HepG2 (cell line): ENCODE measurements around the gene DDX50. TPM values are rescaled to one million over a fixed set of nuclear protein-coding genes. Genes with fewer than 3 reads are reported as not detected.

ENCODE experiments used
- ATAC-seq: fragments of 200-7000 bp; cut with Tn5 transposase; 3 replicates; pipeline ENCODE4 v1.9.1; 2020; ENCODE audit warnings: mild to moderate bottlenecking, moderate library complexity
- BruUV-seq: library from RNA; stranded (reverse); fragments of 400-500 nt; replicated peaks from 2 replicates; lab custom pipeline; 2021; lab: Mats Ljungman, UMichigan
- CTCF ChIA-PET: fragments of 300-600 bp; formaldehyde crosslinking; extraction: SDS; loops from one replicate; lab custom pipeline; 2021; ENCODE audit warnings: low total read pairs, inconsistent platforms, low intra/inter-chr PET ratio; lab: Yijun Ruan, JAX
- POLR2A ChIA-PET: fragments of 350-600 bp; sonication (Branson Sonifier 250); formaldehyde crosslinking; loops from one replicate; lab custom pipeline; 2020; ENCODE audit warnings: antibody characterized with exemption, inconsistent platforms; lab: Yijun Ruan, JAX
- DNase-seq: peaks from one replicate; pipeline ENCODE4 v3.0.0-alpha.2; 2015; ENCODE audit warnings: low spot score
- FAIRE-seq: peaks from 3 replicates; lab custom pipeline; 2011; peaks lifted over from hg19 to GRCh38; lab: Jason Lieb, UNC
- H2AFZ ChIP-seq: one replicate; pipeline ENCODE4 v1.6.1; 2011; ENCODE audit warnings: low read length, inconsistent platforms
- H3K27ac ChIP-seq: fragments of 300-600 bp; 3 replicates; pipeline ENCODE4 v1.8.0; 2011; ENCODE audit warnings: mixed run types, mild to moderate bottlenecking, mixed read lengths, low read length, inconsistent platforms; ENCODE audit not compliant: insufficient read depth; ENCODE audit errors: extremely low read length
- H3K27me3 ChIP-seq, 2 experiments: fragments of 200-600 bp in 1 of 2; 2 replicates in 1 of 2; 3 replicates in 1 of 2; pipeline versions ENCODE4 v1.6.0 to v1.8.0; 2011; ENCODE audit warnings: low read length in 2 of 2, mild to moderate bottlenecking in 2 of 2, moderate library complexity in 2 of 2, inconsistent platforms in 1 of 2; ENCODE audit not compliant: insufficient read depth in 2 of 2, control insufficient read depth in 1 of 2
- H3K36me3 ChIP-seq, 2 experiments: fragments of 200-600 bp in 1 of 2; replicated peaks in 1 of 2; 2 replicates in 1 of 2; 3 replicates in 1 of 2; pipeline versions ENCODE4 v1.5.1 to v1.8.0; 2011; ENCODE audit warnings: low read length in 2 of 2, inconsistent platforms in 1 of 2; ENCODE audit not compliant: insufficient read depth in 2 of 2, control insufficient read depth in 1 of 2
- H3K4me1 ChIP-seq: 2 replicates; pipeline ENCODE4 v1.5.1; 2012; ENCODE audit warnings: low read length, inconsistent platforms; ENCODE audit not compliant: insufficient read depth
- H3K4me2 ChIP-seq: 2 replicates; pipeline ENCODE4 v1.6.0; 2011; ENCODE audit warnings: low read depth, low read length, inconsistent platforms
- H3K4me3 ChIP-seq, 3 experiments: fragments of 200-600 bp in 1 of 3; sonication (generic), shearing (Covaris generic) in 1 of 3; replicated peaks in 1 of 3; 2 replicates each; pipeline ENCODE4 v1.5.1; 2011 to 2016; ENCODE audit warnings: low read length in 3 of 3, inconsistent platforms in 2 of 3, low read depth in 2 of 3, mild to moderate bottlenecking in 2 of 3, control low read depth in 1 of 3, mixed read lengths in 1 of 3; ENCODE audit not compliant: insufficient read depth in 1 of 3
- H3K79me2 ChIP-seq: one replicate; pipeline ENCODE4 v1.6.1; 2011; ENCODE audit warnings: low read length, inconsistent platforms; ENCODE audit not compliant: insufficient read depth
- H3K9ac ChIP-seq: 2 replicates; pipeline ENCODE4 v1.6.0; 2011; ENCODE audit warnings: mild to moderate bottlenecking, low read depth, low read length, inconsistent platforms; ENCODE audit not compliant: insufficient read depth
- H3K9me3 ChIP-seq: 2 replicates; pipeline ENCODE4 v1.5.1; 2012; ENCODE audit warnings: mild to moderate bottlenecking, low read length
- H4K20me1 ChIP-seq: 2 replicates; pipeline ENCODE4 v1.6.0; 2011; ENCODE audit warnings: inconsistent platforms, mild to moderate bottlenecking, low read length, moderate library complexity; ENCODE audit not compliant: insufficient read depth
- ATF7-NPFF ChIP-seq: sonication (generic); formaldehyde crosslinking; IDR thresholded peaks from 2 replicates; pipeline ENCODE4 v1.8.1; 2023; ENCODE audit warnings: mild to moderate bottlenecking, low read depth, missing genetic modification reagents, moderate library complexity
- KAT2B ChIP-seq: fragments of 150-350 bp; IDR thresholded peaks from 2 replicates; pipeline ENCODE4 v1.6.1; 2014; ENCODE audit warnings: low read depth, low read length, borderline replicate concordance
- KLF11 ChIP-seq: IDR thresholded peaks from 2 replicates; pipeline ENCODE4 v1.6.1; 2016; ENCODE audit warnings: missing compliant biosample characterization
- PATZ1 ChIP-seq: sonication (generic); formaldehyde crosslinking; IDR thresholded peaks from 2 replicates; pipeline ENCODE4 v1.4.0; 2020; ENCODE audit warnings: missing genetic modification reagents
- PITX1 ChIP-seq: sonication (generic); formaldehyde crosslinking; IDR thresholded peaks from 2 replicates; pipeline ENCODE4 v1.5.1; 2020; ENCODE audit warnings: mild to moderate bottlenecking, missing genetic modification reagents
- TEAD3 ChIP-seq: optimal IDR thresholded peaks from 2 replicates; pipeline ENCODE3; 2016; ENCODE audit warnings: borderline replicate concordance
- YEATS4 ChIP-seq: sonication (generic); formaldehyde crosslinking; IDR thresholded peaks from 2 replicates; pipeline ENCODE4 v1.4.0; 2020; ENCODE audit warnings: missing genetic modification reagents, borderline replicate concordance
- ZFP37 ChIP-seq: sonication (generic); formaldehyde crosslinking; IDR thresholded peaks from 2 replicates; pipeline ENCODE4 v1.4.0; 2020; ENCODE audit warnings: missing genetic modification reagents, borderline replicate concordance
- ZFX ChIP-seq: sonication (generic); formaldehyde crosslinking; IDR thresholded peaks from 2 replicates; pipeline ENCODE4 v1.4.0; 2020; ENCODE audit warnings: mild to moderate bottlenecking, low read depth, missing genetic modification reagents, moderate library complexity
- ZMYM4 ChIP-seq: sonication (generic); formaldehyde crosslinking; IDR thresholded peaks from 2 replicates; pipeline ENCODE4 v1.8.1; 2023; ENCODE audit warnings: mild to moderate bottlenecking, missing genetic modification reagents
- ZNF253 ChIP-seq: sonication (generic); formaldehyde crosslinking; IDR thresholded peaks from 2 replicates; pipeline ENCODE4 v1.8.0; 2022; ENCODE audit warnings: mild to moderate bottlenecking, missing genetic modification reagents, borderline replicate concordance
- ZNF260 ChIP-seq: sonication (generic); formaldehyde crosslinking; IDR thresholded peaks from 2 replicates; pipeline ENCODE4 v1.4.0; 2020; ENCODE audit warnings: missing genetic modification reagents, low read depth, mild to moderate bottlenecking, borderline replicate concordance
- ZNF431 ChIP-seq: sonication (generic); formaldehyde crosslinking; IDR thresholded peaks from 2 replicates; pipeline ENCODE4 v1.9.0; 2022; ENCODE audit warnings: missing genetic modification reagents, low read depth, mild to moderate bottlenecking, borderline replicate concordance
- ZNF564 ChIP-seq: sonication (generic); formaldehyde crosslinking; IDR thresholded peaks from 2 replicates; pipeline ENCODE4 v1.8.1; 2023; ENCODE audit warnings: mild to moderate bottlenecking, missing genetic modification reagents
- ZNF567 ChIP-seq: sonication (generic); formaldehyde crosslinking; IDR thresholded peaks from 2 replicates; pipeline ENCODE4 v1.8.1; 2023; ENCODE audit warnings: mild to moderate bottlenecking, missing genetic modification reagents, borderline replicate concordance
- ZSCAN29 ChIP-seq: sonication (generic); formaldehyde crosslinking; conservative IDR thresholded peaks from 2 replicates; pipeline ENCODE4 v1.4.0; 2020; ENCODE audit warnings: mild to moderate bottlenecking, missing genetic modification reagents
- WGBS: methylation state at CpG from one replicate; pipeline ENCODE4 v1.1.6; 2017; ENCODE audit warnings: low lambda C conversion rate; 5-methylcytosine and 5-hydroxymethylcytosine counted together
- in situ Hi-C: cut with HindIII; loops from 2 replicates; pipeline ENCODE4 v1.10.0; 2017; ENCODE audit warnings: low pct_unique_long_range_greater_than_20kb; ENCODE audit not compliant: extremely low pct_ligation_motif_present
- intact Hi-C: fragments of 100-400 bp; cut with micrococcal nuclease; formaldehyde crosslinking; loops from one replicate; pipeline ENCODE4 v1.10.0; 2022; ENCODE audit not compliant: unreplicated experiment
- polyA plus RNA-seq, 8 experiments: library from polyadenylated mRNA; depleted of rRNA in 3 of 8; stranded (reverse) in 7 of 8; unstranded in 1 of 8; fragments of >200 nt; fragmentation: Illumina TruSeq in 4 of 8; extraction: Trizol in 4 of 8; gene quantifications; 2 replicates each; pipeline versions ENCODE4 v1.2.1 to v1.2.3, GENCODE V29; 2011 to 2016; ENCODE audit warnings: low read depth in 4 of 8, missing spikeins in 1 of 8, mixed read lengths in 1 of 8; ENCODE audit not compliant: insufficient read depth in 1 of 8
- total RNA-seq, 5 experiments: library from RNA; depleted of rRNA; stranded (reverse); fragments of >200 nt; fragmentation: Illumina TruSeq; extraction: Trizol; gene quantifications; 2 replicates each; pipeline ENCODE4 v1.2.3, GENCODE V29; 2016; ENCODE audit warnings: low read depth in 1 of 5
- TF ChIP-seq, protein P1 (sequence below), 2 experiments: fragments of 450-650 bp in 1 of 2; sonication (generic) in 1 of 2; formaldehyde crosslinking; IDR thresholded peaks; 2 replicates each; pipeline versions ENCODE4 v1.5.0 to v1.8.0; 2020 to 2022; ENCODE audit warnings: mild to moderate bottlenecking in 1 of 2, missing genetic modification reagents in 1 of 2

The DDX50 gene
- total and polyA plus RNA-seq, 2 of the 13 experiments (the other 11 are each of a cell fraction or from before 2014, with no cell fraction given), result 19.0 to 38.2 TPM

DNA sequence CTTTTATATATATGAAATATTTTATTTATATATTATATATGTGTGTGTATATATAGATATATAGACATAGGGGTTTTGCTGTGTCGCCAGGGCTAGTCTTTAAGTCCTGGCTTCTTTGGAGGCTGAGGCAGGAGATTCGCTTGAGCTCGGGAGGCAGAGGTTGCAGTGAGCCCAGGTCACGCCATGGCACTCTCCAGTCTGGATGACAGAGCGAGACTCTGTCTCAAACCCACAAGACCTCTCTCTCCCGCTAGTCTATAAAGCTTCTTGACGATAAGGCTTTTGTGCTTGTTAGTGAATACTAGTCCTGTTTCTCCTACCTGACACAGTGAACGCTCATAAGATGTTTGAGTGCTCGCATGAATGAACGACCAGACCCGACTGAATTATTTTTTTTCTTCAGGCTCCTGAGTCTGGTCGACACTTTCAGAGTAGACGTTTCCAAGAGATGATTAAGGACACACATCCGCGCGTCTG is 54.3 kb downstream of the DDX50 start (continued):
- TF ChIP-seq, protein P1, sequence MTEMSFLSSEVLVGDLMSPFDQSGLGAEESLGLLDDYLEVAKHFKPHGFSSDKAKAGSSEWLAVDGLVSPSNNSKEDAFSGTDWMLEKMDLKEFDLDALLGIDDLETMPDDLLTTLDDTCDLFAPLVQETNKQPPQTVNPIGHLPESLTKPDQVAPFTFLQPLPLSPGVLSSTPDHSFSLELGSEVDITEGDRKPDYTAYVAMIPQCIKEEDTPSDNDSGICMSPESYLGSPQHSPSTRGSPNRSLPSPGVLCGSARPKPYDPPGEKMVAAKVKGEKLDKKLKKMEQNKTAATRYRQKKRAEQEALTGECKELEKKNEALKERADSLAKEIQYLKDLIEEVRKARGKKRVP (CRISPR knock-in tag; IDR thresholded peaks at IDR 0.05), result 0 out of 4 replicates have a peak, but pooled peaks of 1 of the 2 experiments have one; percentile 5
- TF ChIP-seq ZFP37 (CRISPR knock-in tag), result peak; percentile 72
- TF ChIP-seq, all 625 proteins: peak for 7

GRCh38 chr10:68955832-68956532 is 54.9 kb downstream of the DDX50 start, which contains the start of gene DDX21:
DDX21 (plus strand) TSS chr10:68956170; CDS start chr10:68956226, 56 bp downstream.
- Histone ChIP-seq H3K4me1 (peaks cover 32% of the 10 kb centered on the region), H3K4me2 (peak within 1 kb of the TSS; percentile 95), H3K9ac (peak within 1 kb of the TSS; percentile 97), H2AFZ (peak within 1 kb of the TSS; percentile 79), H3K36me3 (peaks cover 5 to 12% of the 10 kb centered on the region in 2 experiments), H3K79me2 (peaks cover 54% of the 10 kb centered on the region), H3K27me3 (no peaks in the 10 kb centered on the region; a peak in 1 of 5 replicates), H3K9me3 (no peaks in the 10 kb centered on the region), H3K27ac (peak within 1 kb of the TSS; percentile 91), H4K20me1 (peaks cover 25% of the 10 kb centered on the region), H3K4me3 (peak within 1 kb of the TSS; percentile 66 to 96 (median 90))
- BruUV-seq, result TSS peak; percentile 73
- DNase-seq (peak; percentile 92), FAIRE-seq (peak; percentile 76), ATAC-seq (peak; percentile 96)
- WGBS, result 2% methylated on average over 32 of the region's 53 CpGs
- in situ Hi-C loops (no loop called here), intact Hi-C loops (loop anchor here (1.0 to 5.0 kb wide), 2 partner anchors 55 to 136 kb away; partner anchors contain the start of gene DDX50)
- POLR2A ChIA-PET, result interaction anchor here (1.0 to 2.3 kb wide), 7 partner anchors 12 to 235 kb away, joined by 3 to 9 read pairs (median 5); partner anchors contain the start of genes CCAR1 and DDX50
- CTCF ChIA-PET, result no interaction called here
- peak; percentile 4; the same call in 1 of the 2 replicates for TF ChIP-seq ZFP37 (CRISPR knock-in tag)
- no peak for TF ChIP-seq ZNF253
- no peak for TF ChIP-seq KAT2B
- 0 out of 2 replicates have a peak, but pooled peaks have one; percentile 11 for TF ChIP-seq ZNF260 (CRISPR knock-in tag)
- peak; percentile 90 for TF ChIP-seq ZSCAN29 (CRISPR knock-in tag)
- peak; percentile 97 for TF ChIP-seq YEATS4 (CRISPR knock-in tag)
- peak; percentile 65; the same call in 1 of the 2 replicates for TF ChIP-seq KLF11 (CRISPR knock-in tag)
- 0 out of 2 replicates have a peak, but pooled peaks have one; percentile 57 for TF ChIP-seq ZNF564 (CRISPR knock-in tag)
- TF ChIP-seq PITX1, result peak; percentile 48; the same call in 1 of the 2 replicates
- peak; percentile 94 for TF ChIP-seq ZFX
- peak; percentile 35; the same call in 1 of the 2 replicates for TF ChIP-seq ZNF567
- TF ChIP-seq PATZ1 (CRISPR knock-in tag), result peak; percentile 22; the same call in 1 of the 2 replicates
- no peak for TF ChIP-seq ZNF431
- peak; percentile 55; the same call in 1 of the 2 replicates for TF ChIP-seq ZMYM4 (CRISPR knock-in tag)
- peak; percentile 54; the same call in 1 of the 2 replicates for TF ChIP-seq ATF7-NPFF (CRISPR knock-in tag)
- TF ChIP-seq TEAD3 (CRISPR knock-in tag), result no peak
